H1 (cell line): Measurements from ENCODE around the gene FAR2. TPM values are rescaled to one million over a fixed set of nuclear protein-coding genes. Genes with fewer than 3 reads are reported as not detected.

Source experiments
- BACH1 ChIP-seq: IDR thresholded peaks from 2 replicates; pipeline ENCODE4 v1.6.1; 2012; ENCODE audit warnings: low read length, improper control_type of control experiment
- CBX5 ChIP-seq: fragments of 300-800, 300-1000 bp; sonication (generic); IDR thresholded peaks from 2 replicates; pipeline ENCODE4 v1.7.1; 2016; ENCODE audit warnings: antibody characterized with exemption, low read length, low read depth
- CHD2 ChIP-seq: IDR thresholded peaks from 2 replicates; pipeline ENCODE4 v1.6.1; 2012; ENCODE audit warnings: low read length, improper control_type of control experiment
- CREB1 ChIP-seq: IDR thresholded peaks from 2 replicates; pipeline ENCODE4 v1.6.1; 2012; ENCODE audit warnings: inconsistent platforms
- EZH2 ChIP-seq: fragments of 200-600 bp; sonication (generic); IDR thresholded peaks from 2 replicates; pipeline ENCODE4 v1.7.1; 2012; ENCODE audit warnings: low read depth, mild to moderate bottlenecking, moderate library complexity, low read length, inconsistent platforms; ENCODE audit not compliant: severe bottlenecking
- JUND ChIP-seq: IDR thresholded peaks from 2 replicates; pipeline ENCODE4 v1.6.1; 2011; ENCODE audit warnings: mild to moderate bottlenecking, improper control_type of control experiment, low read length
- RXRA ChIP-seq: IDR thresholded peaks from 2 replicates; pipeline ENCODE4 v1.6.1; 2011; ENCODE audit warnings: low read depth, mild to moderate bottlenecking, low read length, moderate library complexity; ENCODE audit not compliant: insufficient read depth
- SUZ12 ChIP-seq: fragments of 200-600 bp; sonication (generic); IDR thresholded peaks from 2 replicates; pipeline ENCODE4 v1.6.1; 2012; ENCODE audit warnings: mild to moderate bottlenecking, inconsistent platforms, low read length, moderate library complexity, mixed read lengths
- TAF1 ChIP-seq: IDR thresholded peaks from 2 replicates; pipeline ENCODE4 v1.6.1; 2011; ENCODE audit warnings: mild to moderate bottlenecking, low read depth, low read length
- polyA plus RNA-seq, 7 experiments: library from polyadenylated mRNA; depleted of rRNA in 3 of 7; stranded (reverse) in 5 of 7; unstranded in 2 of 7; fragments of >200 nt in 5 of 7; fragments of 200-250 nt in 2 of 7; gene quantifications; 1 replicate in 5 of 7; 2 replicates in 1 of 7; 4 replicates in 1 of 7; pipeline versions ENCODE4 v1.2.1 to v1.2.3, GENCODE V29; 2011 to 2013; ENCODE audit warnings: missing spikeins in 2 of 7, mixed read lengths in 2 of 7
- total RNA-seq: library from RNA; stranded (reverse); fragmentation: NEBNext Ultra II Directional; extraction: Animal tissue kit (Norgen Biotek cat#: 25700); gene quantifications from 2 replicates; pipeline ENCODE4 v1.2.1, GENCODE V29; 2021

Gene FAR2
- total and polyA plus RNA-seq, 2 of the 8 experiments (the other 6 are each of a cell fraction or from before 2014, with no cell fraction given): 24.0 to 24.1 TPM

DNA sequence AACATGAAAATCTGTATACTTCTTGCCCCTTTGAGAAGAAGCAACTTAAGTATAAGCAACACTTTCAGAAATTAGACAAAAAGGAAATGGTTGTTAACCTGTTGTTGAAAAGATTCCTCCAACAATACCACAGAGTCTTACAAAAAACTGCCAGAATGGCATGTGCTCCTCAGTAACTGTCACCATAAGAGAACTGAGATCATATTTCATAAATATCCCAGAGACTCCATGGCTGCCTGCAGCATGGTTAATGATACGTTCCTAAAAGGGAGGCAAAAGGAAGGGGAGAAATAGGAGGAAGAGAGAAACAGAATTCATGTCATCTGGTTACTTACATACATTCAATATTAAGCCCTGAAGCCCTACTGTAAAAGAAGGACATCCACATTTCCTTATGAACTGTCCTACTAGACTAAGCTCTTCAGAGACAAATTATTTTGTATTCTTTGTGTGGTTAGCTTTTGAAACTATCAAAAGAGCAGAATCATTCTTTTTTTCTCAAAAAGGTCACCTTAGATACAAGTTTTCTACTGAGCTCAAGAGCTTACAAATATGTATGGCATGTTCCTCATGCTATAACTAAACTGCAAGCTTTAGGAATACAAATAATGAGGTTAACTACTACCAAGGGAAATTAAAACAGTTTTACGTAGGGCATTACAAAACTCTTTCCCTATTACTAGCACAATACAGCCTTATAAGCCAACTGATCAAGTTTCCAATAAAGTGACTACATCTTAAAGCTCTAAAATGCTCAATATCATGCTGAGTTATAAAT lies 194.1 kb downstream of the FAR2 start (continued):
- TF ChIP-seq RXRA: no peak
- TF ChIP-seq EZH2: no peak
- TF ChIP-seq CREB1: no peak
- TF ChIP-seq CBX5: no peak
- TF ChIP-seq JUND: no peak
- TF ChIP-seq SUZ12: no peak
- TF ChIP-seq TAF1: no peak
- no peak for TF ChIP-seq CHD2
- TF ChIP-seq BACH1: no peak
